GM19193 (cell line): ENCODE measurements around the gene PBX1.

Source experiments
- POLR2A ChIP-seq: IDR thresholded peaks from 4 replicates; pipeline ENCODE4 v1.6.1; 2011; ENCODE audit not compliant: insufficient read depth, insufficient read length; ENCODE audit errors: extremely low read depth

Gene PBX1

GRCh38 chr1:164865385-164865784 is 306.4 kb downstream of the PBX1 start:
- no peak for TF ChIP-seq POLR2A

- TF ChIP-seq POLR2A: no peak
Measured at GRCh38 chr1:164867590-164867989, 308.6 kb downstream of the PBX1 start.

- no peak for TF ChIP-seq POLR2A
Measured at GRCh38 chr1:164868990-164869389, 310.0 kb downstream of the PBX1 start.

- TF ChIP-seq POLR2A: no peak
Measured at GRCh38 chr1:164875518-164875917, 316.5 kb downstream of the PBX1 start.

- no peak for TF ChIP-seq POLR2A
Measured at GRCh38 chr1:164876398-164877116, 317.6 kb downstream of the PBX1 start.

GRCh38 chr1:164880199-164880598 is 321.2 kb downstream of the PBX1 start:
- no peak for TF ChIP-seq POLR2A

GRCh38 chr1:164880644-164881043 is 321.7 kb downstream of the PBX1 start:
- TF ChIP-seq POLR2A: no peak

- no peak for TF ChIP-seq POLR2A
Measured at GRCh38 chr1:164885311-164885710, 326.3 kb downstream of the PBX1 start.

GRCh38 chr1:164886101-164886500 is 327.1 kb downstream of the PBX1 start:
- no peak for TF ChIP-seq POLR2A

GRCh38 chr1:164891615-164892014 is 332.6 kb downstream of the PBX1 start:
- TF ChIP-seq POLR2A: no peak

- TF ChIP-seq POLR2A: no peak
Measured at GRCh38 chr1:164895026-164895912, 336.3 kb downstream of the PBX1 start.

GRCh38 chr1:164901031-164901430 is 342.0 kb downstream of the PBX1 start:
- TF ChIP-seq POLR2A: no peak
